Amygdala (tissue), 56 donors: Measurements from ENCODE around the gene NEURL1B.
"Not testable (repeated sequence)": the region's sequence is repeated elsewhere in the genome, so short reads cannot be mapped to it uniquely, and the experiment has no call there.

ENCODE experiments used
- DNase-seq, 56 donors: peaks; one replicate each; lab custom pipeline; 2025; lab: John Stamatoyannopoulos, UW

Gene NEURL1B

DNA sequence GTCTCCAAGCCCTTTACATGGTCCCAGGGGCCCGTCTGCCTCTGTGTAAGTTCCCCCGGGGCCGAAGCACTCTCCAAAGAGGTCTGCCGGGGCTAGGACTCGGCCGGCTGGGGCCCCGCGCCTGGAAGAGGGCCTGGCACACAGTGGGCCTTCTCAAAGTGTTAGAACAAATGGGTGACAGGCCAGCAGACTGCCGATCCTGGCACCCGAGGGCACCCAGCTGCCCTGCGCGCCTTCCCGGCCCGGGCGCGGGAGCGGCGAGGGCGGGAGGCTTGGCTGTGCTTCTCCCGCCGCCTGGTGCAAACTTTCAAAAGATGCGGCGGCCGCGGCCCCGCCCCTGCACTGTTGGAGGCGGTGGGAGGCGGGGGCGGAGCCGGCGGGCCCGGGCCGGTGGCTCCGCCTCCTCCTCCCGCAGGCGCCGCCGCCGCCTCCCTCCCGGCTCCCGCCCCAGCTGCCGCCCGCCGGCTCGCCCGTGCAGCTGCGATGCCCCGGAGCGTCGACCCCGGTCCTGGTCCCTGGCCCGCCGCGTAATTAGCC, at the start of gene NEURL1B:
TSS of gene NEURL1B (plus strand) at position 442 of the 537 bp plus-strand sequence. CDS start 144 bp downstream, outside the sequence.
- DNase-seq = peak in 50 of 56 donors; percentile 9 to 85 (median 56)

DNA sequence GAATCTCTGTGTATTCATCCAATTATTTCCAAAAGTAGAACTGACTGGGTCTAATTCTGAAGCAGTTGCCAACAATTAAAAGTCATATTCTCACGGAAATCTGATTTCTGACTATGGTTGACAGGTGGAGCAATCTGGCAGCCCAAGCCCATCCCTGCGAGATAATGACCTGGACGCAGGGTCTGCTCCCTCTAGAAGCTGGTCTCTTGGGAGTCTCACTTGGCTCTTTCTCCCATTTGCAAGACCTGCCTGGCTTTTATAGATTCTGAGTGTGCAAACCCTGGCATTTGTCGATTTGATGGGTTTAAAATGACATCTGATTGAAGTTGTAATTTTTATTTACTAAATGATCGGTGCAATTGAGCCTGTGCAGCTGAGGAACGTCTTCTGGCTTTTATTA, 49.4 kb upstream of the NEURL1B start:
- no peak for DNase-seq

DNA sequence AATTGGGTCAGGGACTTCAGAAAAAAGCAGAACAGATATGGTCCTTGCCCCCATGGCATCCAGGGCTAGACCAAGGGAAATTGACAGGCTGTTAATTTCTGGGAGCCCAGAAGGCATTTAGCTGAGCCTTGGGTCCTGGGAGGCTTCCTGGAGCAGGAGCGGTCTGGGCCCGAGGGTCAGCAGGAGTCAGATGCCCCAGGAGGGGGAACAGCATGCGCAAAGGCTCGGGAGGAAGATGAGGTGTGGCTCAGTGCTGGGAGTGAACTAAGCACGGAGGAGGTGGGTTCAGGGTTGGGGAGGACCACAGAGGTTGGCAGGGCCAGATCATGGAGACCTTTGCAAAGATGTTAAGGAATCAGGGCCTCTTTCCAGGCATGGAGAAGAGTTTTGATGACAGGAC, 48.2 kb upstream of the NEURL1B start:
- no peak for DNase-seq

DNA sequence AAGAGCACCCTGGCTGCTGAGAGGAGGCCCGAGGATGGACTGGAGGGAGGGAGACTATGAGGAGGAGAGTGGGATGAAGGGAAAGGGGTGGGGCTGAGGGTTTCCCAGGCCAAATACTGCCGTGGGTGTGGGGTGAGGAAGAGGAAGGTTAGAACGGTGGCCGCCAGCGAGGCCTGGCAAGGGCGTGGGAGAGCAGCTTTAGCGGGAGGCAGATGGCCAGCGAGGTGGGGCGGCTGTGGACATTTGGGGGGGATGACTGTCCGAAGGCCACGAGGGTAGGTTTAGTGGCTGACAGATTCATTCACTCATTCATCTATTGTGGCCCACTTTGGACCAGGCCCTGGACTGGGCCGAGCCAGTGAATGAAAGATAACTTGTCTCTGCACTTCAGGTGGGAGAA, 47.8 kb upstream of the NEURL1B start:
- no peak for DNase-seq

DNA sequence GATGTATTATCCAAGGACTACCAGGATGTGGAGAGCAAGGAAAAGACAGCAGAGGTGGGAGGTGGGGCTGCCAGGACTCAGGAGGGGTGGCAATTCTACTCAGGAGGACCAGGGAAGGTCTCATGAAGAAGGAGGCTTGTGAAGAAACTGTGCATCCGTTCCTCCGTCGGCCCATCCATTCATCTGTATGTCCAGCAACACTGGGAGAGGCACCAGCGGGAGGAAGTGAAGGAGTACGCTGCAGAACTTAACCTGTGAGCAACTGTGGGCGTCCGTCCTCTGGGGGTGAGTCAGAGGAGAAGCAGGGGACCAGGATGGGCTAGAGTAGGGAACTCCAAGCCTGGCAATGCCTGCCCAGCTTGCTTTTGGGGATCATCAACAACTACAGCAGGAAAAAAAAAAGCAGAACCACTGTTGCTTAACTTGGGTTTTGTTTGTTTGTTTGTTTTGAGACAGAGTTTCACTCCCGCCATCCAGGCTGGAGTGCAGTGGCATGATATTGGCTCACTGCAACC, 47.3 kb upstream of the NEURL1B start:
- DNase-seq = no peak

DNA sequence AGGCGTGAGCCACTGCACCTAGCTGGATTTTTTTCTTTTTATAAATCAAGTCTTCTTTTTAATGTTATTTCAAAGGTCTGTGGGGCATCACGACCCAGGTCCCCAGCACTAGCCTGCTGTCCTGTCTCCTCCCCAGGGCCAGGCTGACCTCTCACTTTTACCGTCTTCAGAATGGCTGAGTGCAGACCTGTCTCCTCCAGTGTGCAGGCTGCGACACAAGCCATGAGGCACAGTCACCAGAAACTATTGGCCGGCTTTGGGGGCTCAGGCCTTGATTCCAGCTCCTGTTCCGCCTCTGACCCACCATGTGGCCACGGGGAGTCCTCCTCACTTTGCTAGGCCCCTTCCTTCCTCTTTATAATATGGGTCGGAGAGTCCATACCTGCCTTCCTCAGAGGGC, 46.6 kb upstream of the NEURL1B start:
- DNase-seq = no peak

DNA sequence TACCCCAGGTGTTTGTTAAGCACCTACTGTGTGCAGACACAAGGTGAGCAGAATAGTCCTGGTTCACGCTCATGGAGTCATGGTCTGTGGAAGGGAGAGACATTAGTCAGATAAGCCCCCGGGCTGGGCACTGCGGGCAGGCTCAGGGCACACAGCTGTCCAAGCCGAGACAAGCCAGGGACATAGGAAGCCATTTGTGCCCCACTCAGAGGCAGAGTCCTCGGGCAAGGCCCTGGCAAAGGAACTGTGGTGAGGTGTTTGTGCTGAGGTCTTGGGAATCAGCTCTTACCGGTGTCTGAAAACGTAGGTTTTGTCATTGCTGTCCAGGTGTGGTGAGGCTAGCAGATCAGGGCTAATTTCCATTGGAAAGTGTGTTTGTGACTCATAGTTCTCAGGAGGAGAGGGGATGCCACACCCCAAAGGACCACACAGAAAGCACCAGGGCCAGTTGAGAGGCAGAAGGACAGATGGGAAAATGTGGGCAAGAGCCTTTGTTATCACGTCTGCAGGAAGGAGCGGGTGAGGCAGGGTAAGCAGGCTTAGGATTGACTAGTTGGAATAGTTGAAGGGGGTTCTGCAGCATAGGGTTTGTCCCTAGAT, 46.1 kb upstream of the NEURL1B start:
- no peak for DNase-seq

- DNase-seq = no peak
Observed at GRCh38 chr5:172595596-172596455, 45.2 kb upstream of the NEURL1B start.

DNA sequence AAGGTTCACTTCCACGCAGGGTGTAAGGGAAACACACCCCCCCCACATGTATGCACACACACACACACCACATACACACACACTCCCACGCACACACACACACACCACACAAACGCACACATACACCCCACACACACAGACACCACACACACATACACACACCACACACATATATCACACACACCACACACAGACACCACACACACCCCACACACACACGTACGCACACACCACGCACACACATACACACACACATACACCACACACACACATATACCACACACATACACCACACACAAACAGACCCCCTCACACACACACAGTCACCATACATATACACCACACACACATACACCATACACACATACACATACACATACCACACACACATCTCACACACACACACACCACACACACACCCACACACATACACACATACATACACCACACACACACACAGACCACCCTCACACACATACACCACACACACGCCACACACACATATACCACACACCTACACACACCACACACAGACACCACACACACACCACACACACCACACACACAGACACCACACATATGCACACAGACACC, 44.3 kb upstream of the NEURL1B start:
- DNase-seq = no peak

DNA sequence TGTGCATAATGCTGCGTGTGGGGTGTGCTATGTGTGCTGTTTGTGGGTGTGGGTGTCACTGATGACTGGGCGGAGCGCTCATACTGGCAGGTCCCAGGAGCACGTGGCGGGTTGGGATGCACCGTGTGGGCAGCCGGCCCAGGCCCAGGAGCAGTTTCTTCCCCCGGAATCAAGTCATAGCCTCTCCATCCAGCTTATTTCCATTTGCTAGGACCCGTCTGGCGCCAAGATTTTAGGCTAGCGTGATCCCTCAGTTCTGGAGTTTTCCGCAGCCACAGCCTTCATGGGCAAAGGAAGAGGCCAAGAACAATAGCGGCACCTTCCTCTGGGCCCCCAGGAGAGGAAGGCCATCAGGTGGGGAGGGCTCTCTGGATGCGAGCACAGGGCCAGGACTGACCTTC, 43.3 kb upstream of the NEURL1B start:
- no peak for DNase-seq

- no peak for DNase-seq
Observed at GRCh38 chr5:172598251-172599203, 42.5 kb upstream of the NEURL1B start.

GRCh38 chr5:172599204-172599567, 41.9 kb upstream of the NEURL1B start:
- DNase-seq = no peak

- DNase-seq = no peak
Observed at GRCh38 chr5:172600571-172600970, 40.5 kb upstream of the NEURL1B start.

GRCh38 chr5:172601576-172601975, 39.5 kb upstream of the NEURL1B start:
- DNase-seq = not testable (repeated sequence)

GRCh38 chr5:172602783-172603231, 38.3 kb upstream of the NEURL1B start:
- DNase-seq = no peak

- DNase-seq = peak in 27 of 56 donors; percentile 3 to 50 (median 21)
Observed at GRCh38 chr5:172603251-172603806, 37.7 kb upstream of the NEURL1B start.

- no peak for DNase-seq
Observed at GRCh38 chr5:172605466-172605865, 35.6 kb upstream of the NEURL1B start.

DNA sequence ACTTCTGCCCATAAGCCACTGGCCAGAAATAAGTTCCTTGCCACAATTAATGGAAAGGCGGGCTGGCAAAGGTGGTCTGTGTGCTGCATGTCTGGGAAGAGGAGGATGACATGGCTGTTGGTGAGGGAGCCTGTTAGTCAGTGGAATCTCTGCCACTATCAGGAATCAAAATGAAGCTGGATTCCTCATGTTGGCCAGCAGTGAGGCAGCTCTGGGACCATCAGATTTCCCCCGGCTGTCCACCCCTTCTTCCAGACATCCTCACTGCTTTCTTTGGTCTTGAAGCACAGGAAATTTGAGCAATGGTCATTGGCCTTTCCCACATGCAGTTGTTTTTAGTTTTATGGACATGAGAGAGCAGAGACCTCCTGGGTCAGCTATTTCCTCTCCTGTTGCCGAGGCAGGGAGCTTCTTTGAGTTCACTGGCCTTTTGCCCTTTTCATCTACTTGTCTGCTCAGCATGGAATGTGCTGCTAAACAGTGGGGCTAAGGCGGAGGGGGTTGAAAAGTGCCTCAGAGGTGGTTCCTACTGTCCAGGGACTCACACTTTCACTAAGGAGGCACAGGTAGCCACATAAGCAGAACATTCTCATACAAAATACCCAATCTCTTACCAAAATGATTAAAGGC, 34.8 kb upstream of the NEURL1B start:
- DNase-seq = no peak

GRCh38 chr5:172607213-172607793, 33.8 kb upstream of the NEURL1B start:
- DNase-seq = no peak
